HG02943 (cell line): Measurements from ENCODE around the gene INPP4B.

Experiments used
- ATAC-seq: cut with Tn5 transposase; IDR thresholded peaks from one replicate; pipeline ENCODE4 v1.9.1; 2021; ENCODE audit warnings: mild to moderate bottlenecking, low read depth, moderate library complexity; ENCODE audit not compliant: unreplicated experiment

Gene INPP4B

GRCh38 chr4:142428715-142429114 is 417.4 kb downstream of the INPP4B start:
- ATAC-seq: no peak

GRCh38 chr4:142427456-142427855 is 418.6 kb downstream of the INPP4B start:
- ATAC-seq: no peak

GRCh38 chr4:142423861-142424260 is 422.2 kb downstream of the INPP4B start:
- no peak for ATAC-seq

- ATAC-seq: no peak
These were observed 425.6 kb downstream of the INPP4B start for GRCh38 chr4:142420311-142421095.

GRCh38 chr4:142419712-142420111 is 426.4 kb downstream of the INPP4B start:
- no peak for ATAC-seq

- ATAC-seq: no peak
These were observed 427.4 kb downstream of the INPP4B start for GRCh38 chr4:142418697-142419096.

- no peak for ATAC-seq
These were observed 429.3 kb downstream of the INPP4B start for GRCh38 chr4:142416711-142417275.

- no peak for ATAC-seq
These were observed 430.0 kb downstream of the INPP4B start for GRCh38 chr4:142416121-142416520.

- no peak for ATAC-seq
These were observed 431.6 kb downstream of the INPP4B start for GRCh38 chr4:142414366-142414990.

- ATAC-seq: no peak
These were observed 432.6 kb downstream of the INPP4B start for GRCh38 chr4:142413485-142413884.

GRCh38 chr4:142411993-142412392 is 434.1 kb downstream of the INPP4B start:
- ATAC-seq: no peak

- ATAC-seq: no peak
These were observed 438.1 kb downstream of the INPP4B start for GRCh38 chr4:142408003-142408441.

GRCh38 chr4:142407596-142407995 is 438.5 kb downstream of the INPP4B start:
- no peak for ATAC-seq

- ATAC-seq: no peak
These were observed 439.1 kb downstream of the INPP4B start for GRCh38 chr4:142406917-142407501.

- no peak for ATAC-seq
These were observed 439.6 kb downstream of the INPP4B start for GRCh38 chr4:142406499-142406835.

- no peak for ATAC-seq
These were observed 440.2 kb downstream of the INPP4B start for GRCh38 chr4:142405695-142406498.

- no peak for ATAC-seq
These were observed 440.9 kb downstream of the INPP4B start for GRCh38 chr4:142405021-142405694.

GRCh38 chr4:142404191-142404611 is 441.9 kb downstream of the INPP4B start:
- no peak for ATAC-seq

GRCh38 chr4:142402900-142403299 is 443.2 kb downstream of the INPP4B start:
- no peak for ATAC-seq

GRCh38 chr4:142402156-142402555 is 443.9 kb downstream of the INPP4B start:
- no peak for ATAC-seq
